HEK293 (cell line): ENCODE results near the gene SLAMF8.

Source experiments
- ZFP41 ChIP-seq: fragments of 450-650 bp; formaldehyde crosslinking; IDR thresholded peaks from 2 replicates; pipeline ENCODE4 v1.5.1; 2016; ENCODE audit warnings: missing biosample characterization, missing genetic modification characterization, borderline replicate concordance
- TF ChIP-seq, protein P1 (sequence below): fragments of 450-650 bp; formaldehyde crosslinking; IDR thresholded peaks from 2 replicates; pipeline ENCODE4 v1.5.1; 2016; ENCODE audit warnings: missing biosample characterization, missing genetic modification characterization, low read depth
- TF ChIP-seq, protein P2 (sequence below): fragments of 450-650 bp; formaldehyde crosslinking; IDR thresholded peaks from 2 replicates; pipeline ENCODE4 v1.5.1; 2016; ENCODE audit warnings: missing biosample characterization, missing genetic modification characterization

DNA sequence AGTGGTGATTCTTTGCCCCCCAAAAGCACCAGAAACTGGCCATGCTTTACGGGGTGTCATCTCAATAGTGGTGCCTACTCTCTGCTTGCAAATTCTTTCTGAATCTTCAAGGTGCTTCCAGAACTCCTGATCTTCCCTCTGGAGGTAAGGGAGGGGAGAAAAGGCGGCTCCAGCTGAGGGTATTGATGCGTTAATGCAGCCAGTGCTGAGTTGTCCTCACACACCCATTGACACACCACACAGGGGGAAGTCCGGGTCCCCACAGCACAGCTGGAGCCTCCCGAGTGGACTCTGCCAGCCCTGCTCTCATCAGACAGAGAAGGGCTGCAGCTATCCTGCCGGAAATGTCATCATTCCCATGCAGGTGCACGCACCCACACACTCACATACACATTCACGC lies 34.5 kb downstream of the SLAMF8 start:
- TF ChIP-seq, protein P1, sequence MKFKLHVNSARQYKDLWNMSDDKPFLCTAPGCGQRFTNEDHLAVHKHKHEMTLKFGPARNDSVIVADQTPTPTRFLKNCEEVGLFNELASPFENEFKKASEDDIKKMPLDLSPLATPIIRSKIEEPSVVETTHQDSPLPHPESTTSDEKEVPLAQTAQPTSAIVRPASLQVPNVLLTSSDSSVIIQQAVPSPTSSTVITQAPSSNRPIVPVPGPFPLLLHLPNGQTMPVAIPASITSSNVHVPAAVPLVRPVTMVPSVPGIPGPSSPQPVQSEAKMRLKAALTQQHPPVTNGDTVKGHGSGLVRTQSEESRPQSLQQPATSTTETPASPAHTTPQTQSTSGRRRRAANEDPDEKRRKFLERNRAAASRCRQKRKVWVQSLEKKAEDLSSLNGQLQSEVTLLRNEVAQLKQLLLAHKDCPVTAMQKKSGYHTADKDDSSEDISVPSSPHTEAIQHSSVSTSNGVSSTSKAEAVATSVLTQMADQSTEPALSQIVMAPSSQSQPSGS, result no peak
- TF ChIP-seq ZFP41 (tag by site-specific recombination), result no peak
- TF ChIP-seq, protein P2, sequence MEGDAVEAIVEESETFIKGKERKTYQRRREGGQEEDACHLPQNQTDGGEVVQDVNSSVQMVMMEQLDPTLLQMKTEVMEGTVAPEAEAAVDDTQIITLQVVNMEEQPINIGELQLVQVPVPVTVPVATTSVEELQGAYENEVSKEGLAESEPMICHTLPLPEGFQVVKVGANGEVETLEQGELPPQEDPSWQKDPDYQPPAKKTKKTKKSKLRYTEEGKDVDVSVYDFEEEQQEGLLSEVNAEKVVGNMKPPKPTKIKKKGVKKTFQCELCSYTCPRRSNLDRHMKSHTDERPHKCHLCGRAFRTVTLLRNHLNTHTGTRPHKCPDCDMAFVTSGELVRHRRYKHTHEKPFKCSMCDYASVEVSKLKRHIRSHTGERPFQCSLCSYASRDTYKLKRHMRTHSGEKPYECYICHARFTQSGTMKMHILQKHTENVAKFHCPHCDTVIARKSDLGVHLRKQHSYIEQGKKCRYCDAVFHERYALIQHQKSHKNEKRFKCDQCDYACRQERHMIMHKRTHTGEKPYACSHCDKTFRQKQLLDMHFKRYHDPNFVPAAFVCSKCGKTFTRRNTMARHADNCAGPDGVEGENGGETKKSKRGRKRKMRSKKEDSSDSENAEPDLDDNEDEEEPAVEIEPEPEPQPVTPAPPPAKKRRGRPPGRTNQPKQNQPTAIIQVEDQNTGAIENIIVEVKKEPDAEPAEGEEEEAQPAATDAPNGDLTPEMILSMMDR (tag by site-specific recombination), result no peak
